Measurements from ENCODE around the gene BRI3.

GRCh38 chr7:98330926-98331529 lies 49.5 kb downstream of the BRI3 start:
- no peak for TF ChIP-seq CTCF (IDR thresholded peaks at IDR 0.05 in 8 of 11, conservative IDR thresholded peaks at IDR 0.05 in 3 of 11)
- no peak for TF ChIP-seq POLR2A (IDR thresholded peaks at IDR 0.05)

Measured in spleen (tissue), 7 donors.